ENCODE measurements around the gene CLDND2.
"Not testable (repeated sequence)": the region's sequence is repeated elsewhere in the genome, so short reads cannot be mapped to it uniquely, and the experiment has no call there.

- not testable (repeated sequence) for TF ChIP-seq CTCF (IDR thresholded peaks at IDR 0.05); YY1 (IDR thresholded peaks at IDR 0.05; ENCODE audit: low read depth); RCOR1 (IDR thresholded peaks at IDR 0.05; ENCODE audit: low read length); NFIC (IDR thresholded peaks at IDR 0.05; ENCODE audit: borderline replicate concordance); RFX5 (IDR thresholded peaks at IDR 0.05; ENCODE audit: low read length); RAD21 (IDR thresholded peaks at IDR 0.05; ENCODE audit: low read length); EP300 (IDR thresholded peaks at IDR 0.05; ENCODE audit: borderline replicate concordance in 1 of 2, low read depth in 1 of 2, low read length in 1 of 2); ZBTB33 (IDR thresholded peaks at IDR 0.05; ENCODE audit: borderline replicate concordance, low read depth); POLR2AphosphoS5 (IDR thresholded peaks at IDR 0.05; ENCODE audit: low read depth, low read length); SMC3 (IDR thresholded peaks at IDR 0.05; ENCODE audit: low read depth, low read length); USF2 (IDR thresholded peaks at IDR 0.05; ENCODE audit: borderline replicate concordance, low read depth, low read length); FOXJ3 (CRISPR knock-in tag; IDR thresholded peaks at IDR 0.05); EZH2phosphoT487 (IDR thresholded peaks at IDR 0.05; ENCODE audit: borderline replicate concordance, low read depth)
Observed at GRCh38 chr19:51399936-51400335, 31.1 kb upstream of the CLDND2 start.
